GM21360 (cell line): ENCODE results near the gene FRS2.
A peak's percentile ranks its signal among the peaks of the same experiment; 100 is the strongest.
"Not testable (repeated sequence)": the region's sequence is repeated elsewhere in the genome, so short reads cannot be mapped to it uniquely, and the experiment has no call there.

ENCODE experiments used
- ATAC-seq: cut with Tn5 transposase; IDR thresholded peaks from one replicate; pipeline ENCODE4 v1.9.1; 2021; ENCODE audit warnings: mild to moderate bottlenecking, moderate library complexity; ENCODE audit not compliant: unreplicated experiment

Gene FRS2

GRCh38 chr12:69470189-69471075 is at the start of gene FRS2:
Gene FRS2 (plus strand): TSS chr12:69470388. CDS start chr12:69569031, 98,643 bp downstream.
- ATAC-seq = peak; percentile 90

- no peak for ATAC-seq
These were observed 48.6 kb upstream of the FRS2 start for GRCh38 chr12:69421548-69421947.

- ATAC-seq = no peak
These were observed 46.9 kb upstream of the FRS2 start for GRCh38 chr12:69423037-69423905.

- no peak for ATAC-seq
These were observed 44.8 kb upstream of the FRS2 start for GRCh38 chr12:69425417-69425816.

GRCh38 chr12:69428351-69429073 is 41.7 kb upstream of the FRS2 start:
- ATAC-seq = no peak

GRCh38 chr12:69430942-69431590 is 39.1 kb upstream of the FRS2 start:
- ATAC-seq = no peak

- no peak for ATAC-seq
These were observed 38.5 kb upstream of the FRS2 start for GRCh38 chr12:69431591-69432222.

GRCh38 chr12:69433653-69434052 is 36.5 kb upstream of the FRS2 start:
- no peak for ATAC-seq

- no peak for ATAC-seq
These were observed 34.5 kb upstream of the FRS2 start for GRCh38 chr12:69435644-69436043.

- no peak for ATAC-seq
These were observed 33.1 kb upstream of the FRS2 start for GRCh38 chr12:69437073-69437472.

- ATAC-seq = no peak
These were observed 31.6 kb upstream of the FRS2 start for GRCh38 chr12:69438539-69438938.

GRCh38 chr12:69440016-69440415 is 30.2 kb upstream of the FRS2 start:
- no peak for ATAC-seq

- no peak for ATAC-seq
These were observed 29.3 kb upstream of the FRS2 start for GRCh38 chr12:69440886-69441285.

GRCh38 chr12:69442894-69443293 is 27.3 kb upstream of the FRS2 start:
- ATAC-seq = no peak

GRCh38 chr12:69443916-69444315 is 26.3 kb upstream of the FRS2 start:
- ATAC-seq = no peak

GRCh38 chr12:69447892-69448291 is 22.3 kb upstream of the FRS2 start:
- ATAC-seq = no peak

GRCh38 chr12:69452598-69453132 is 17.5 kb upstream of the FRS2 start:
- not testable (repeated sequence) for ATAC-seq

GRCh38 chr12:69456239-69456638 is 13.9 kb upstream of the FRS2 start:
- ATAC-seq = no peak

GRCh38 chr12:69457433-69457832 is 12.8 kb upstream of the FRS2 start:
- no peak for ATAC-seq

GRCh38 chr12:69459477-69459876 is 10.7 kb upstream of the FRS2 start:
- ATAC-seq = no peak
